G401.6 (cell line): ENCODE data around the gene NKX6-2.
"Not testable (repeated sequence)": the region's sequence is repeated elsewhere in the genome, so short reads cannot be mapped to it uniquely, and the experiment has no call there.

Experiments
- FAIRE-seq: peaks from 2 replicates; lab custom pipeline; 2012; peaks lifted over from hg19 to GRCh38; lab: Jason Lieb, UNC

Gene NKX6-2

DNA sequence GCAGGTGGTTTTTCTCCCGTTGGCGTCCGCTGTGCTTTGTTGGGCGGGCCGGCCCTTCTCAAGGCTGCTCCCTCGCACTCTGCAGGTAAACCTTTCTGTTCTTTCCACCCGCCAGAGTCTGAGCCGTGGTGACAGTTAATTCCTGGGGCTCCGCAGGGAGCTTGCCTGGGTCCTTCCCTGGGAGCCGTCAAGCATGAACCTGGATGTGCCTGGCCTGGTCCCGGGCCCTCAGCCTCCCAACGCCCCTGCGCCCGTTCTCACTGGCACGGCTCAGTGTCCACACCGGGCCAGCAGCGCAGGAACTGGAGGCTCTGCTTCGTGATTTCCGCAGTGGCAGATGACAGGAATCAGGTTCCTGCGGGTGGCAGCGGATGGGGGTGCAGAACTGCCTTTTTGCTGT lies 10.9 kb upstream of the NKX6-2 start:
- FAIRE-seq = no peak

DNA sequence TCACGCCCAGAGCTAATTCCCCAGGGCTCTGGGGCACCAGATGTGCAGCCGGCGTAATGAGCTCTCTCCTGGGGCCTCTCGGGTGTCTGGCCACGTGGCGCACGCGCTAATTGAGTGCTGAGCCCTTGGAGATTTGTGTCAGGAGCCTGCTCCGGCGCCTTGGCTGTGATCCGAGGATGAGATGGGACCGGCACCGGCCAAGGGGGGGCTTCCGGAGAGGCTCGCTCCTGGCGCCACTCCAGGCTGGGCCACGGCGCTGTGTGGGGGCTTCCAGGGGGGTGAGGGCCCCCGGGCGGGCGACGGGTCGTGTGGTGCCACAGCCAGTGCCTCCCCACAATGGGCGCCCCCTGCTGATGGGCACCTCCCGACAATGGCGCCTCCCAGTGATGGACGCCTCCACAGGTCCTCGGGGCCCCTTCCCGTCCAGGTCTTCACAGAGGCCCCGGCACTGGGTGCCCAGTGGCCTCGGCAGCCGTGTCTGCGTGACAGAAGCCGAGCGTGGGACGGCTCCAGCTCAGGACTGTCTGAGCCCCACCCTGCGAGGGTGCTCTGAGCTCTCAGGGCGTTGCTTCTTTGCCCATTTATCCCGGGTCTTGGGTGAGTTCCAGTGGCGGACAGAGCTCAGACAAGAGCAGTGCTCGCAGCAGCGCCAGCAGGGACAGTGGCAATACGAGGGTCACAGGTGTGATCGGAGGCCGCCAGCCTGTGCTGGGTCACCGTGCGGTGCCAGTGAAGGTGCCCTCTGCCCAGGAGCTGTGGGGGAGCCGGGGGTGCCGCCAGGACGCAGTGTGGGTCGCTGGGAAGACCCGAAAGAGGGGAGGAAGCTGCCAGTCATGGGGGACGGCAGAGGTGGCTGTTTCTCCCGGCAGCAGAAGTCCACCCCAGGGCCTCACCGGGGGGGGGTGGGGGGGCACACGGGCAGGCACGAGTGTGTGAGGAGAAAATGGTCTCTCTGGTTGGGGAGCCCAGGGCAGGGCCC lies 8.2 kb upstream of the NKX6-2 start:
- no peak for FAIRE-seq

DNA sequence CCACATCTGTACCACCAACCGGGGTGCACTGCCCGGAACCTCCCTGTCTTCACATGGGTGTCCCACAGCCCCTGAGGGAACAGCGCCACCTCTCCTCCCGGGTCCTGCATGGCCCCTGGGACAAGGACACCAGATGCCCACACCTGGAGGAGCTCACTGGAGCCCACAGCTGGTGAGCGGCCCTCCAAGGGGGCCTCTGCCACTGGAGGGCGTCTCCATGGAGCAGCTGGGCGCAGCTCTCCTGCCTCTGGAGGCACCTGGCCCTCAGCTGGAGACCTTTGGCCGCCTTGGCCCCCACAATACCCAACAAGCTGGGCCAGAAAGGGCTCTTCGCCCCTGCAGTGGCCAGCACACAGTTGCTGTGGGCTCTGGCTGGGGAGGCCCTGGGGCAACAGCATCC lies 7.3 kb upstream of the NKX6-2 start:
- no peak for FAIRE-seq

DNA sequence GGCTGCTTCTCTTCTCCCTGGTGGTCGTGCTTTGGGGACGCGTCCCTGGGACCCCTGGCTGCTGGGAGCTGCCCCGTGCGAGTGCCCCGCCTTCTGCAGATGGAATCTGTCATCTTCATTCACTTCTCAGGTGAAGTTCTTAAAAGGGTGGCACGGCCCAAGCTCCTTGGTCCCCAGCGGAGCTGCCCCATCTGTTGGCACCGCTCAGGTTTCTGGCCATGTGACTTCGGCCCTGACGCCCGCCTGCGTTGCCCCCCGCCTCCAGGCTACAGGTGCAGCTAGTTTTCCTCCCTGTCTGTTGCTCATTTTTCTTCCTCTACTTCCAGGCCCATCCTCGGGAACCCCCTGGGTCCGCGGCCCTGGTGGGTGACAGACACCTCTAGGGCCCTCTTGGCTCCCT lies 6.8 kb upstream of the NKX6-2 start:
- no peak for FAIRE-seq

DNA sequence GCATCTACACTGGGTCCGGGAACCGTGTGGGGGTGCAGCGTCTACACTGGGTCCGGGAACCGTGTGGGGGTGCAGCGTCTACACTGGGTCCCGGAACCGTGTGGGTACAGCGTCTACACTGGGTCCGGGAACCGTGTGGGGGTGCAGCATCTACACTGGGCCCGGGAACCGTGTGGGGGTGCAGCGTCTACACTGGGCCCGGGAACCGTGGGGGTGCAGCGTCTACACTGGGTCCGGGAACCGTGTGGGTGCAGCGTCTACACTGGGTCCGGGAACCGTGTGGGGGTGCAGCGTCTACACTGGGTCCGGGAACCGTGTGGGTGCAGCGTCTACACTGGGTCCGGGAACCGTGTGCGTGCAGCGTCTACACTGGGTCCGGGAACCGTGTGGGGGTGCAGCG lies 6.2 kb upstream of the NKX6-2 start:
- FAIRE-seq = not testable (repeated sequence)

DNA sequence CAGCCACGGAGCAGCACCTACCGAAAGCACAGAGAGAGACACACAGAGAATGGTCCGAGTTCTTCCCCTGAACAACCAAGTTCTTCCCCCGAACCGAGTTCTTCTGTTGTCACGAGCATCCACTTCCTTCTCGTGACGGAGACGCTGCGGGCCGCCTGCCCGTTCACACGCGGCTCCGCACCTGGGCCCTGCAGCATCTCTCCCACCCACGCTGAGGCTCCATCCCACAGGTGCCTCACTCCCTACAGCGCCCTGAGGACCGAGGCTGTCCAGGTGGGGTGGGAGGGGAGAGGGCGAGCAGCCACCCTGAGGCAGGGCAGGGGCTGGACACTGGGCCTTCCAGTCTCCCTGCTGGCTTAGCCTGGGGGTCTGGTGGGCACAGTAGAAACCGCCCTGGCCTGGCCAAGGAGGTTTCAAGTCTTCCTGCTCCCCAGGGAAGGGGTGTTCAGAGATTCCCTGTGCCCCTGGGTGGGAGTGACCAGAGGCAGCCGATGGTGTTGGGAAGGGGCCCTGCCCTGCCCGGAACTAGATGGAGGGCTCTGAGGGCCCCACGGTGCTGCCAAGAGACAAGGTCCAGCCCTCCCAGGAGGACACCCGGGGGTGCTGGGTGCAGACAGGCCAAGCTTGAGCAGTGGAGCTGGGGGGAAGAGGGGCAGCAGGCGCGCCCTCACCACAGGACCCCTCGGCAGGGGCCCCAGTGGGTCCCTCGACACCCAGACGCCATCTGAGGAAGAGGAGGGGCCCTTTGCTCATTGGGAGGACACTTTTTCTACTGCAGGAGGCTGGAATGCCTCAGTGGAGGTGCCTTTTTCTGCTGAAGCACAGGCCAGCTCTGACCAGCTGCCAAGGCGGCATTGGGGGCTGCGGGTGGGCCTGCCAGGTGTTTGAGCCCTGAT lies 5.2 kb upstream of the NKX6-2 start:
- FAIRE-seq = no peak

DNA sequence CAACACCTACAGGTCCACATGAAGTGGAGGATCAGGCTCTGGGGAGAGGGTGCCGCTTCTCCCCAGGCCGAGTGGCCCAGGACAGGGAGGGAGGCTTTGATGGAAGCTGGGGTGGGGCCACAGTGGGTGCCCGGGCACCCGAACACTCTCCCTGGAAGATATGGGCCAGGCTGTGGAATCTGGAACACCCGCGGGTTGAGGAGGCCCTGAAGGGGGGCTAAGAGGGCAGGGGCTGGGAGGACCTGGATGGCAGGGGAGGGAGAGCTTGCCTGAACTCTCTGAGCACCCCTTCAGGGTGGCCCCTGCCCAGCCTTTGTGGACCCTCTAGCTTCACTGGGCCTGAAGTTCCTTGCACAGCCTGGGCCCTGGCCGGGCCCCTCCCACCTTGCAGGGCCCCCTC lies 4.5 kb upstream of the NKX6-2 start:
- no peak for FAIRE-seq

DNA sequence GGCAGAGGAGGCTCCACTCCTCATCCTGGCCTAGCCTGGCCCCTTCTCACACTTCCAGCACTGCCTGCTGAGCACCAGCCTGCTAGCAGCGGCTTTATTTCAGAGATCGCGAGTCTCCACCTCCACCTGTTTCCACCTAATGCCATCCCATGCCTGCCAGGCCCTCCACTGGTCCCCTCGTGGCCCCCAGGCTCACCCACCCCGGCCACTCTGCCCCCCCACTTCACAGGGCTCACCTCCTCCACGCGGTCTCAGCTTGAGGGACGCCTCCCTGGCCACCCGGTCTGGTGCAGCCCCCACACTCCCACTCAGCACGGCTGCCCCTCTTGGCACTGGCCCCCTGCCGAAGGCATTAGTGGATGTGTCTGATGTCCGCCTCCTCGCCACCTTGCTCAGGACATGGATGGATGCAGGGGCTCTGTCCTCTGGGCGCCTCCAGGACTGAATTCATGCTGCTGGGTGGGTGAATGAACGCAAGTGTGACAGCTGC lies 3.8 kb upstream of the NKX6-2 start:
- no peak for FAIRE-seq

DNA sequence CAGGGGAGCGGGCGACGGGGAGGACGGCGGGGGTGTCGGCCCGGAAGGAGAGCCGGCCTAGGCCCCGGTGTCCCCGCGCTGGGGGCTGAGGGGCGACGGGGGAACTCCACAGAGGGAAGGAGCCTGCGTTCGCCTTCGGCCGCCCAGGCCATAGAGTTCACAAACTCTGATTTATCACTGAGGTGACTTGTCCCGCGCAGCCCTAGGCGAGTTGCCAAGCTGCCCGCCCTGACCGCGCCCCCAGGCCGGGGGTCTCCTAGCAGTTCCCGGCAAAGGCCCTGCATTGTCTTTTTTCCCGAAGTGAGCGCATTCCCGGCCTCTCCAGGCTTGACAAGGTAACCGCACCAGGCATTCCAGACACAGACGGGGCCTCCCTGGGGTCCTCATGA lies 2.9 kb upstream of the NKX6-2 start:
- no peak for FAIRE-seq

DNA sequence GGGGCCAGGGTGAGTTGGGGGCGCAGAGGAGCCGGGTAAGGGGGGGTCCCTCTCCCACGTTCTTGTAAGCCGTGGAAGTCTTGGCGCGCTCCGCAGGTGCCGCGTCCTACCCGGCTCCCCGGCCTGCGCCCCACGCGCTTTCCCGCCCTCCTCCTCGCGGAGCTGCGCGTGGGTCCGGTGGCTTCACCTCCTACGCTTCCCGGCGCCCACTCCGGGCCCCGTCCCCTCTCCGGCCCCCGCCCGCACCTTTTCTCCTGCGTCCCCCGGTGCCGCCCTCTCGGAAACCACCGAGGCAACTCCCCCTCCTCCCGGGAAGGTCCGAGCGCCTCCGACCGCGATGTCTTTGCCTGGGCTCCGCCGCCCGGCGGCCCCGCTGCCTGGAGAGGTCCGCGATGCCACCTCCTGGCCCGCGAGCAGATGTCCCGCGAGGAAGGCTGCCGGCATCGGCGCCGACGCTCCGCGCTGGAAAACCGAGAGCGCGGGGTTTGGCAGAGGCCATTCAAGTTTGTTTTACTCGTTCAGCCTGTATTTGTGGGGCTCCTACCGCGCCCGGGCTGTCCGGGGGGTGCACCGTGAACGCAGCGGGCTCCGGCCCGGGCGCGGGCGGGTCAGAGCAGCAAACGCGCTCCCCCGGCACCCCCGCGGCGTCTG lies 2.4 kb upstream of the NKX6-2 start:
- FAIRE-seq = no peak

DNA sequence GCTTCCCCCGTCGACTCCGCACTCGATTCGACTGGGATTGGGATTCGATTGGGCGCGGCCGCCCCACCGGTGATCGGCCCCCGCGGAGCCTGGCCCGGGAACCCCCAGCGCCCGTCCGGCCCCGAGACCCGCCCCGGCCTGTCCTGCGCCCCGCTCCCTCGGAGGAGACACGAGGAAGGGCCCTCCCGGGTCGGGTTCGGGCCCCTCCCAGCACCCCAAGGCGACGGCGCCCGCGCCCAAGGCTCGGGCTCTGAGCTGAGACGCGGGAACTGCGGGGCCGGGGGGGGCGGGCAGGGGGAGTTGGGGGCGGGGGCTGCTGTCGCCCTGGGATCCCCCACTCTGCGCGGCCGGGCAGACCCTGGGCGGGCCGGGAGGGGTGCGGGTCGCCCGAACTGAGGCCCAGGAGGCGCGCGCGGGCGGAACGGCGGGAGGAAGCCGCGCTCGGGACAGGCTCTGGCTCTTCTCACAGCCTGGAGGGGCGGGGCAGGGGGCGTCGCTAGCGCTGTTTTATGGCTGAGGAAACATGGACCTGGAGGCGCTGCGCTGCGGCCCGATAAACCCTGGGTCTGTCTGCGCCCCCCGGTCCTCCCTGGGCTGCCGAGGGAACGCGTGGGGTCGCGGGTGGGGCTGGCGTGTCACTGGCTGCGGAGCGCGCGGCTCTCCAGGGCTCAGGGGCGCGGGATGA lies 1.7 kb upstream of the NKX6-2 start:
- FAIRE-seq = no peak

DNA sequence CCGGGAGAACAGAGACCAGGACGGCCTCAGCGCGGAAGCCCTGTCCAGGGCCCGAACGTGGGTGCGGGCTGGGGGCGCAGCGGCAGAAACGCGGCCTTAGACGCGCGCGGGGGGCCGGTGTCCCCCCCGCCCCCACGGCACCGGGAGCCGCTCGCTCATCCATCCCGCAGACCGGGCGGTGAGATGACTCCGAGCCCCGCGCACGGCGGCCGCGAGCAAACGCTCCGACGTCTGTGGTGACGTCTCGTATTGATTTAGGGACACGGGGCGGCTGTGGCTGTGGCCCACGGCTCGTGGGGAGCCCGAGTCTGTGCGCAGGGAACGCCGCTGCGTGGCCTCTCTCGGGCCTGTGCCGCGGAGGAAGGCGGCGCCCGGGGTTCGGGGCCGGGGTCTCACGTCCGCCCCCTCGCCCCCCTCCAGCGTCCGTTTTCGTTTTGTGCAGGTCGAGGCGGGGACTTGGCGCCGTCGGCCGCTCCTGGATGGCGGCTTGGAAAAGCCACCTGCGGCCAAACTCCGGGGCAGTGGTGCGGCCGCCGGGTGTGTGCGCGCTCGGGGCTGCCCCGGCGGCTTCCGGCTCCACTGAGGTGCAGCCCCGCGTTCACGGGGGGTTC lies 1.0 kb upstream of the NKX6-2 start:
- FAIRE-seq = no peak

DNA sequence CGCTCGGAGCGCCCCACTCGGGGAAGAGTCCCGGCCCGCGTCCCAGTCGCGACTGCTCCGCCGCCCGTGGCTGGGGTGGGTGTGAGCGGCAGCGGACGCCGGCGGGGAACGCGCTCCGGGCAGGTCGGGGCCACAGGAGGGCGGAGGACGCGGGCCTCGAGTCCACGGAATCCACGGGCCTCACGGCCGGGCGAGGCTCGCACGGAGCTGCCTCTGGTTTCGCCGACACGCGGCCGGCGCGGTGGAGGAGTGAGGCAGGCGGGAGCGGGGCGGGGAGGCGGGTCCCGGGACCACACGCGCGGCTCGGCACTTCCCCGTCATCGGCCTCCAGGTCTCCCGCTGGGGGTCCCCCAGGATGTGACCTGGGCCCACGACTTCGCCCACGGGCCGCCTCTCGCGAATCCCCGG lies 533 bp upstream of the NKX6-2 start:
- no peak for FAIRE-seq

DNA sequence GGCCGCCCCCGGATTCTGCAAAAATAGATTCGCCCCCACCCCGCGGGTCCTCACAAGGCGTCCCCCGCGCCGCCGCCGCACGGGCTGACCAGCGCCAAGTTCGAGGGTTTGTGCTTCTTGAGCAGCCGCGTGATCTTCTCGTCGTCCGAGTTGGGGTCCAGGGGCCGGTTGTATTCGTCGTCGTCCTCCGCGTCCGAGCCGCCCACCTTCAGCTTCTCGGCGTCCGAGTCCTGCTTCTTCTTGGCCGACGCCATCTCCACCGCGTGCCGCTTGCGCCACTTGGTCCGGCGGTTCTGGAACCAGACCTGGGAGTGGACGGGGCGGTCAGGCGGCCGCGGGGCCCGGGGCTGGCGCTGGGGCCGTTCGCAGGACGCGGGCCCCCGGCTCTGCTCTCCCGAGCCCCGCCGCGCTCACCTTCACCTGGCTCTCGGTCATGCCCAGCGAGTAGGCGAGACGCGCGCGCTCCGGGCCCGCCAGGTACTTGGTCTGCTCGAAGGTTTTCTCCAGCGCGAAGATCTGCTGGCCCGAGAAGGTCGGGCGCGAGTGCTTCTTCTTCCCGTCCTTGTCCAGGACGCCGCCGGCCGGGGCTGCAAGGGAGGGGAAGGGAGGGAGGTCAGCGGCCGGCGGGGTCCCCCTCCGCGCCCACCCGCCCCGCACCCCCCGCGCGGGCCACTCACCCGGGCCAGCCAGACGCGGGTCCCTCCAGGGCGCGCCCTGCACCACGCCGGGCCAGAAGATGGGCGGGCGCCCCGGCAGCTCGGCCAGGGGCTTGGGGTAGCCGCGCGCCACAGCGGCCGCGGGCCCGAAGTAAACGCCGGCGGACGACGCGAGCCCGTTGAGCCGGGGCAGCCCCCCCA lies 853 bp downstream of the NKX6-2 start:
- no peak for FAIRE-seq

DNA sequence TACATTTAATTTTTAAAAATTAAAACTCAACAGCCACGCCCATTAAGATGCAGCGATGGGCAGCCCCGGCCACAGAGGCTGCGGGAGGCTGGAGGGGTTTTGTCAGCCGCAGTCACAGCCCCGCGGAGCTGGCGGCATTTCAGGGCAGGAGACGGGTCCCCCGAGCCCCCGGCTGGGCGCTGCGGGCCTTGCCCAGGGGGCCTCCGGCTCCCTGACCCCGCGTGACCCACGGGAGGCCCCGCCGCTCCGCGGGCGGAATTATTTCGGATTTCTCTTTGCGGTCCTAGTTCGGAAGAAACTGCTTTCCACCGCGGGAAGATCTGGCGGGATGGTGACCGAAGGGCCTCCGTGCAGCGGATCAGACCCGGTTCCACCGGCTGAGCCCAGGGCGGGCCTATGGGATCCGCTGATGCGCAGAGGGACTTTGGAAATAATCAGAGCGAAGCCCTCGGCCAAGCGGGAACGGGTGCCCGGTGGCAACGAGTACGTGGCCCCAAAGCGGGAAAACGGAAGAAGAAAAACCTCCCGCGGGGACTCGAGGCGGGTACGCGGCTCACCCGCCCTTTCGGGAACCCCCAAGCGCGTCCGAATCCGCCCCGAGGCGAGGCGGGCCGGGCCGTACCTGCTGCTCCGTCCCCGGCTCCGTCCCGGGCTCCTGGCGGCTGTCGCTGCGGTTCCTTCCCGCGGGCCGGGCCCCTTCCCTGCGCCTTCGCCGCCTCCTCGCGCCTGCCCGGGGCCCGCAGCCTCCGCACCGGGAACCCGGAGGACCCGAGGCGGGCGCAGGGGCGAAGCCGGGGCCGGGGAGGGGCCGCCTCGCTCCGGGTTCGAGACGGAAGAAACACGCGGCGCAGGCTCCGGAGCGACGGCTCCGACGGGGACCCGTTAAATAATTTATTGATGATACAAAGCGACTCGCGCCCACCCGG lies 1.7 kb downstream of the NKX6-2 start:
- no peak for FAIRE-seq

DNA sequence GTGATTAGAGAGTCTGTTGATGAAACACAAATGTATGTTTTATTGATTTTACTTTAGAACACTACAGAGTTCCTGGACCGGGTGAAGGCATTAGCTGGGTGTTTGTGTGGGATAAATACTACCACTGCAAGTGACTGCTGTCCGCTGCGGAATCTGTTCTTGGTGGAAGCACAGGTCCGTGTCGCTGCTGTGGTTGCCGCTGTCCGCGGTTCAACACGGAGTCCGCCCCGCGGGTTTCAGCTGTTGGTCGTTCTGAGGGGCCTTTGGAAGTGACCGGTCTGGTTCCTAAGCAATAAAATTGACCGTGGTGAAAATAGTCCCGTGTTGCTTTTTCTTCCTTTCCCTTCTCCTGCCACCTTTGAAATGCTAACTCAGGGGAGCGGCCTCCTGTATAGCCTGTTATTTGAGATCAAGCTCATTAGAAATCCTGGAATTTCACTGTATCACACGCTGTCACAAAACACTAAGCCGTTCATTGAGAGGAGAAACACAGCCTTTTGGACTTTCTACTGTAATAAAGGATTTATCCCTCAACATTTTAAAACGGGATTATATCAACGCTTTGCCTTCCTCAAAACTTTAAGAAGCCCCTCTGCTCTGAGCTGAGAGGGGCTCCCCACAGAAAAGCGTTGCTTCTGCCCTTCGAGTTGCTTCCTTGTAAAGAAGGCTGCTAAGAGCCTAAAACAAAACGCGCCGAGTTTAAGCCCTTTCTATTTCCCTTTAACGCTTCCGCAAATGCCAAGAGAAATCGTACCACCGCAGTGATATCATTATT lies 2.6 kb downstream of the NKX6-2 start:
- FAIRE-seq = no peak

DNA sequence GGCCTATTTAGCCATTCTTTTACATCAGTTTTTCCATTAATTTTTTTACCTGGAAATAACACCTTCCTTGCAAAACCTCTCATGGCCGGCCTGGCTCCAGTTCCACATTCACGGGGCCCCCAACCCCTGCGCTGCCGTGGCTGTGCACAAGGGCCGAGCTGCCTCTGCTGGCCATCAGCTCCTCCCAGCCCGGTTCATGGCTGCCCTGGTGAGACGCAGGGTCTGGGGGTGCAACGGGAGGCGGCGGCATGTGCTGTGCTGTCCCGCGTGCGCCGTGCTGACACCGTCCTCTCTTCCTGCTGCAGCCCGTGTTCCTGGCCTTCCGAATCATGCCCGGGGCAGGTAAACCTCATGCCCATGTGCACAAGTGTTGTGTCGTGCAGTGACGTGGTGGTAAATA lies 4.4 kb downstream of the NKX6-2 start:
- no peak for FAIRE-seq

DNA sequence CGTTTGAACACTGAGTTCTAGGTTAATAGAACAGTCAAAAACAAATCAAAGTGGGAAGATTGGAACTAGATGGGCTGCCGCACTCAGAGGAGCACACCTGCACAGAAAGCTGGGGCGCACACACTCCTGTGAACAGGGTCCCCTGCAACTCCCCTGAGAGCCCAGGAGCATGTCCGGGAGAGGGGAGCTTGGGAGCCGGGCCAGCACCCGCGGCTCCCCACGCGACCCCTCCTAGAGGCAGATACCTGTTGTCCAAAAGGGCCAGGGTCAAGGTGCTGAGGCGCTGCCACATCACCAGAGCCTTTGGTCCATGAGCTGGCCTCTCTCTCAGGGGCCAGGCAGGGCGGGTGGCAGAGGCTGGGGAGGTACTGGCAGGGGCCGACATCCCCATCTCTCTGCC lies 5.6 kb downstream of the NKX6-2 start:
- FAIRE-seq = no peak
